Measurements from ENCODE around the gene TUT4. TPM values are rescaled to one million over a fixed set of nuclear protein-coding genes. Genes with fewer than 3 reads are reported as not detected.

Gene TUT4
- total and polyA plus RNA-seq, 2 donors from 2014 or later = 19.7 to 47.8 TPM

- intact Hi-C loops (cut with DNase I) = no loop called here
- Histone ChIP-seq H3K27me3 (ENCODE audit: control insufficient read depth, insufficient read depth, low read length) (no peaks in the 10 kb centered on the region), H3K9me3 (ENCODE audit: control insufficient read depth in 2 of 3, insufficient read depth in 1 of 3, low read length in 3 of 3) (no peaks in the 10 kb centered on the region), H3K9ac (ENCODE audit: low read length in 3 of 3) (peak overlapping the region in 1 of 3 donors; percentile 100), H3K36me3 (ENCODE audit: control insufficient read depth in 2 of 3, insufficient read depth in 3 of 3, low read length in 3 of 3) (peaks cover 5 to 9% (median 6%) of the 10 kb centered on the region in 3 donors), H3K4me3 (ENCODE audit: low read length in 3 of 3) (peak overlapping the region; percentile 95 to 100 (median 98)), H3K27ac (ENCODE audit: low read depth in 2 of 2, low read length in 2 of 2) (no peak overlapping the region), H3K4me1 (ENCODE audit: control insufficient read depth in 2 of 3, insufficient read depth in 2 of 3, low read depth in 1 of 3, low read length in 3 of 3) (peaks cover 2 to 16% (median 11%) of the 10 kb centered on the region in 3 donors)
- peak in 1 of 5 donors; percentile 24 for DNase-seq
- TF ChIP-seq CTCF (IDR thresholded peaks at IDR 0.05; ENCODE audit: borderline replicate concordance, extremely low read depth, insufficient read depth) = no peak
- no peak for FAIRE-seq
Observed at GRCh38 chr1:52403566-52404115, 149.3 kb downstream of the TUT4 start.

DNA sequence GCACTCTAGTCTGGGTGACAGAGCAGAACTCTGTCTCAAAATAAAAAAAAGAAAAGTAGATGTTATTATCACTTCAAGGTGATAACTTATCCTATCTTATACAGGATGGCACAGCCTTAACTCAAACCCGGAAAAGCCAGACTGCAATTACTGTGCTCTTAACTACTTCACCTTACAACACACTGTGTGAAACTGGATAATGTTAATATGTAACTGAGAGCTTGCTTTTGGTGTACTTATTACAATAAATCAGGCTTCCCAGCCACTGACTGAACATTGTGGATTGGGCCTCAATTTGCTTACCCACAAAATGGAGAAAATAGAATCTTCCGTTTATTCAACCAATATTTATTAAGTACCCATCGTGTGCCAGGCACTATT, 150.0 kb downstream of the TUT4 start:
- Histone ChIP-seq H3K9me3 (ENCODE audit: control insufficient read depth in 2 of 3, insufficient read depth in 1 of 3, low read length in 3 of 3) (no peaks in the 10 kb centered on the region), H3K36me3 (ENCODE audit: control insufficient read depth in 2 of 3, insufficient read depth in 3 of 3, low read length in 3 of 3) (peaks cover 0 to 5% (median 3%) of the 10 kb centered on the region in 3 donors), H3K27me3 (ENCODE audit: control insufficient read depth, insufficient read depth, low read length) (no peaks in the 10 kb centered on the region), H3K4me3 (ENCODE audit: low read length in 3 of 3) (peak overlapping the region in 1 of 3 donors; percentile 8), H3K9ac (ENCODE audit: low read length in 3 of 3) (no peak overlapping the region), H3K27ac (ENCODE audit: low read depth in 2 of 2, low read length in 2 of 2) (no peak overlapping the region), H3K4me1 (ENCODE audit: control insufficient read depth in 2 of 3, insufficient read depth in 2 of 3, low read depth in 1 of 3, low read length in 3 of 3) (peaks cover 2 to 16% (median 11%) of the 10 kb centered on the region in 3 donors)
- intact Hi-C loops (cut with DNase I) = no loop called here
- no peak for TF ChIP-seq CTCF (IDR thresholded peaks at IDR 0.05; ENCODE audit: borderline replicate concordance, extremely low read depth, insufficient read depth)
- peak in 2 of 5 donors; percentile 23 to 44 for DNase-seq
- FAIRE-seq = no peak

- Histone ChIP-seq H3K27me3 (ENCODE audit: control insufficient read depth, insufficient read depth, low read length) (no peaks in the 10 kb centered on the region), H3K27ac (ENCODE audit: low read depth in 2 of 2, low read length in 2 of 2) (no peak overlapping the region), H3K9ac (ENCODE audit: low read length in 3 of 3) (no peak overlapping the region), H3K9me3 (ENCODE audit: control insufficient read depth in 2 of 3, insufficient read depth in 1 of 3, low read length in 3 of 3) (no peaks in the 10 kb centered on the region), H3K36me3 (ENCODE audit: control insufficient read depth in 2 of 3, insufficient read depth in 3 of 3, low read length in 3 of 3) (no peaks in the 10 kb centered on the region), H3K4me1 (ENCODE audit: control insufficient read depth in 2 of 3, insufficient read depth in 2 of 3, low read depth in 1 of 3, low read length in 3 of 3) (peaks cover 0 to 10% (median 6%) of the 10 kb centered on the region in 3 donors), H3K4me3 (ENCODE audit: low read length in 3 of 3) (no peak overlapping the region)
- no peak for TF ChIP-seq CTCF (IDR thresholded peaks at IDR 0.05; ENCODE audit: borderline replicate concordance, extremely low read depth, insufficient read depth)
- DNase-seq (no peak), FAIRE-seq (no peak)
- intact Hi-C loops (cut with DNase I) = no loop called here
Observed at GRCh38 chr1:52400131-52400530, 152.8 kb downstream of the TUT4 start.

DNA sequence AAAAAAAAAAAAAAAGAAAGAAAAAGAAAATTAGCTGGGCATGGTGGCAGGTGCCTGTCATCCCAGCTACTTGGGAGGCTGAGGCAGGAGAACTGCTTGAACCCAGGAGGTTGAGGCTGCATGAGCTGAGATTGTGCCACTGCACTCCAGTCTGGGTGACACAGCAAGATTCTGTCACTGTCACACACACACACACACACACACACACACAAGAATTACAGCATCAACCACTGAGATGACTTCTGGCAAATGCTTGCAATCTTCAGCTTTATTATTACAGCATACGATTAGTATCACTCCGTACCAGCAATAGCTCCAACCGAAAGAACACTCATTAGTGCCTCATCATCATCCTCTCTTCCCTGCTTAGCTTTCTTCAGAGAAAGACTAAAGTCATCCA, 153.3 kb downstream of the TUT4 start:
- H3K9ac ChIP-seq (ENCODE audit: low read length in 3 of 3) = no peak overlapping the region
- no peaks in the 10 kb centered on the region for H3K27me3 ChIP-seq (ENCODE audit: control insufficient read depth, insufficient read depth, low read length)
- H3K4me3 ChIP-seq (ENCODE audit: low read length in 3 of 3) = no peak overlapping the region
- intact Hi-C loops (cut with DNase I) = no loop called here
- no peak overlapping the region for H3K27ac ChIP-seq (ENCODE audit: low read depth in 2 of 2, low read length in 2 of 2)
- DNase-seq (no peak), FAIRE-seq (no peak)
- peaks cover 0 to 8% (median 6%) of the 10 kb centered on the region in 3 donors for H3K4me1 ChIP-seq (ENCODE audit: control insufficient read depth in 2 of 3, insufficient read depth in 2 of 3, low read depth in 1 of 3, low read length in 3 of 3)
- no peaks in the 10 kb centered on the region for H3K36me3 ChIP-seq (ENCODE audit: control insufficient read depth in 2 of 3, insufficient read depth in 3 of 3, low read length in 3 of 3)
- no peaks in the 10 kb centered on the region for H3K9me3 ChIP-seq (ENCODE audit: control insufficient read depth in 2 of 3, insufficient read depth in 1 of 3, low read length in 3 of 3)
- TF ChIP-seq CTCF (IDR thresholded peaks at IDR 0.05; ENCODE audit: borderline replicate concordance, extremely low read depth, insufficient read depth) = no peak

Measured in kidney (tissue), 14 donors.